ENCODE data around the gene SAPCD2.

DNA sequence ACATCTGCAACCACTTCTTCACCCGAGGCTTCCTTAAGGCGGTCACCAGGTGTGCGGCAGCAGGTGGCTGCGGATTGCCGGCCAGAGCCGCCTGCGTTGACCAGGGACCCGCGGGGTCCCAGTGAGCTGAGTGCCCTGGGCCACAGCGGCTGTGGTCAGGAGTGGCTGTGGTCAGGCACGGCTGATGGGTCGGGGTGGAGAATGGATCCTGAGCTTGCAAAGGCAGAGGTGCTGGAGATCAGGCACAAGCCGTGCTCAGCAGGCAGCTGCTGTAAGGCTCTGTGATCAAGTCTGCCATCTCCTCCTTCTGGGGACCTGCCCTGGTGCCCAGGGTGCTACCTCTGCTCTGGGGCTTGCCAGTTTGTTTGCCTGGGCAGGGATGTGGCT is 9.0 kb upstream of the SAPCD2 start:
- TF ChIP-seq CTCF (IDR thresholded peaks at IDR 0.05 in 4 of 5, conservative IDR thresholded peaks at IDR 0.05 in 1 of 5) (no peak), POLR2A (IDR thresholded peaks at IDR 0.05) (no peak)

Measured in gastrocnemius medialis (tissue), 4 donors.